Heart right ventricle (tissue), 16 donors: ENCODE results near the gene RIPK4. TPM values are rescaled to one million over a fixed set of nuclear protein-coding genes. Genes with fewer than 3 reads are reported as not detected.
"Not testable (repeated sequence)": the region's sequence is repeated elsewhere in the genome, so short reads cannot be mapped to it uniquely, and the experiment has no call there.

Source experiments
- ATAC-seq, 8 donors: fragments of 200-7000 bp; cut with Tn5 transposase; one replicate each; pipeline ENCODE4 v1.9.1; 2020; ENCODE audit warnings: mild to moderate bottlenecking in 8 of 8, moderate library complexity in 8 of 8, moderate number of reproducible peaks in 1 of 8
- DNase-seq, 2 donors: peaks; one replicate each; pipeline ENCODE4 v3.0.0-alpha.2; 2020
- H3K27ac ChIP-seq, 10 donors: fragments of 200-600 bp; sonication (generic) in 2 of 10; one replicate each; pipeline versions ENCODE4 v1.5.0 to v1.8.0; 2020 to 2022; ENCODE audit warnings: mild to moderate bottlenecking in 3 of 10
- H3K27me3 ChIP-seq, 7 donors: fragments of 200-600 bp; one replicate each; pipeline ENCODE4 v1.8.0; 2021 to 2022; ENCODE audit warnings: mild to moderate bottlenecking in 2 of 7
- H3K36me3 ChIP-seq, 9 donors: fragments of 200-600 bp; sonication (generic) in 1 of 9; one replicate each; pipeline versions ENCODE4 v1.5.0 to v1.8.0; 2020 to 2022; ENCODE audit warnings: mild to moderate bottlenecking in 2 of 9
- H3K4me1 ChIP-seq, 9 donors: fragments of 200-600 bp; sonication (generic) in 1 of 9; one replicate each; pipeline versions ENCODE4 v1.5.0 to v1.8.0; 2020 to 2022; ENCODE audit warnings: mild to moderate bottlenecking in 4 of 9
- H3K4me3 ChIP-seq, 10 donors: fragments of 200-600 bp; sonication (generic) in 2 of 10; one replicate each; pipeline versions ENCODE4 v1.5.0 to v1.8.0; 2020 to 2022; ENCODE audit warnings: mild to moderate bottlenecking in 7 of 10, moderate library complexity in 2 of 10
- H3K9me3 ChIP-seq, 11 donors: fragments of 200-600 bp in 10 of 11; sonication (generic) in 2 of 11; one replicate each; pipeline versions ENCODE4 v1.5.0 to v1.8.0; 2013 to 2022; ENCODE audit warnings: mild to moderate bottlenecking in 2 of 11, control low read depth in 1 of 11, moderate library complexity in 1 of 11
- CTCF ChIP-seq, 9 donors: fragments of 200-600 bp; sonication (generic) in 2 of 9; IDR thresholded peaks; one replicate each; pipeline versions ENCODE4 v1.5.0 to v1.8.0; 2021 to 2022; ENCODE audit warnings: antibody characterized with exemption in 9 of 9, mild to moderate bottlenecking in 5 of 9, moderate library complexity in 1 of 9
- WGBS, 2 donors: extraction: QIAGEN DNeasy Blood & Tissue Kit; methylation state at CpG; one replicate each; pipeline ENCODE4 v1.1.7; 2013; ENCODE audit warnings: inconsistent platforms in 1 of 2; 5-methylcytosine and 5-hydroxymethylcytosine counted together
- intact Hi-C, 10 donors: fragments of 100-400 bp; cut with DNase I; formaldehyde crosslinking; loops; one replicate each; pipeline versions ENCODE4 v1.11.1 to v1.14.2; 2022
- polyA plus RNA-seq, 2 donors: library from polyadenylated mRNA; stranded (reverse); fragments of 200-250 nt; gene quantifications; one replicate each; pipeline ENCODE4 v1.2.3, GENCODE V29; 2013
- total RNA-seq, 10 donors: library from RNA; stranded (reverse); fragmentation: NEBNext Ultra II Directional in 3 of 10; extraction: Animal tissue kit (Norgen Biotek cat#: 25700) in 3 of 10; gene quantifications; one replicate each; pipeline versions ENCODE4 v1.2.1 to v1.2.4, GENCODE V29; 2021 to 2023
- donor health status: Arrhythmogenic right ventricular cardiomyopathy.
- donor health status: ischemic (EF 13 %, LVEDD 7.1; RV severe dilation, severe dysfunction).
- donor health status: healthy with polysubstance abuse.
- donor health status: DM: no; HTN: yes; CAD: no.
- donor health status: DM: no; HTN: no; CAD: no.
- donor health status: ischemic (EF 25% LVEDD 6.9; RV normal size, moderate dysfunction).
- donor health status: ischemic (EF 25% LVEDD 5.7; RV mildly dilated, moderate dysfunction).
- donor health status: healthy.
- donor health status: DM: yes; HTN: yes; CAD: no.
- donor health status: Ischemic cardiomyopathy.
- donor health status: ischemic (EF 35%, LVEDD 5.7; RV mildly dilated, moderate dysfunction).
- donor health status: nonischemic (EF 11% LVEDD 7.7; RV severe dilation, severe dysfunction).
- donor health status: DM: yes; HTN: yes; CAD: no.
- donor health status: PGD.
- donor health status: ischemic (EF 29% LVEDD 5.4; RV normal size, mild dysfunction).
- donor health status: nonischemic (EF 23%, LVEDD 6.1; RV moderate dilation, normal function).

RIPK4 gene
- total and polyA plus RNA-seq, 12 donors: 0.04 to 0.15 (median 0.07) TPM; not detected in 5

DNA sequence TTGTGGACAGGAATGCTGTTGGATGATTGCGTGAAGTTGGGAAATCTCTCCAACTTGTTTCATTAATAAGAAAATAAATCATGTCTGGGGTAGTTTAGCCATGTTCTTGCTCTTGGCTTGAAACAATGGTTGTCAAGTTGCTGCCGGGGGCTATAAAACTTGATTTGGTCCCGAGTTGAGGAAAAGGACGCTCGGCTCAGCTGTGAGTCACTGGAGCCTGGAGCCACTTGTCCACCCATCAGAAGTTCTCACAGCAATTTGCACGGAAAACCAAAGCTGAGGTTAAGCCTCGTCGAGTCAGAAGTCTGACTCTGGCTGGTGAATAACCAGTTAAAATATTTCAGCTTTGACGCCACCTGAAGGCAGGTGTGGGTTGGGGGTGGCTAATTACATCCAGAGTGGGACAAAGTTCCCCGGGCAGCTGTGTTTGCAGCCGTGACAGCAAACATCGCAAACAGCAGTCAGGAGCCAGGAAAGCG lies 19.7 kb upstream of the RIPK4 start:
- TF ChIP-seq CTCF (IDR thresholded peaks at IDR 0.05): no peak
- Histone ChIP-seq H3K4me3 (no peak overlapping the region), H3K9me3 (peaks cover 0 to under 1% (median 0%) of the 10 kb centered on the region in 11 donors), H3K4me1 (no peaks in the 10 kb centered on the region), H3K27me3 (peaks cover 0 to 50% (median 42%) of the 10 kb centered on the region in 7 donors), H3K27ac (no peak overlapping the region), H3K36me3 (no peaks in the 10 kb centered on the region)
- 74 to 78% methylated on average over 13 of the region's 13 CpGs for WGBS, 2 donors
- ATAC-seq: no peak
- intact Hi-C loops: loop anchor here in 1 of 10 donors (10.0 kb wide), 1 partner anchor 502 kb away; no protein-coding TSS in a partner anchor
- no peak for DNase-seq

DNA sequence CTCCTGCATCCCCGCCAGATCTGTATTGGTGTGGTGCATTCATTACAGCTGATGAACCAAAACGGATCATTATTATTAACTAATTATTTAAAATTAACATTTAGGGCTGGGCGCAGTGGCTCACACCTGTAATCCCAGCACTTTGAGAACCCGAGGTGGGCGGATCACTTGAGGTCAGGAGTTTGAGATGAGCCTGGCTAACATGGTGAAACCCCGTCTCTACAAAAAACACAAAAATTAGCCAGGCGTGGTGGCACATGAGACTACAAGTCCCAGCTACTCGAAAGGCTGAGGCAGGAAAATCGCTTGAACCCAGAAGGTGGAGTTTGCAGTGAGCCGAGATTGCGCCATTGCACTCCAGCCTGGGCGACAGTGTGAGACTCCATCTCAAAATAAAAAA lies 18.4 kb upstream of the RIPK4 start:
- not testable (repeated sequence) for H3K4me1 ChIP-seq, H3K9me3 ChIP-seq, H3K36me3 ChIP-seq, H3K4me3 ChIP-seq, ATAC-seq, DNase-seq, H3K27ac ChIP-seq
- 89 to 93% methylated on average over 12 of the region's 12 CpGs for WGBS, 2 donors
- intact Hi-C loops: loop anchor here in 1 of 10 donors (10.0 kb wide), 1 partner anchor 500 kb away; no protein-coding TSS in a partner anchor
- H3K27me3 ChIP-seq: peaks cover 0 to 61% (median 53%) of the 10 kb centered on the region in 7 donors

- Histone ChIP-seq H3K4me1 (no peaks in the 10 kb centered on the region), H3K4me3 (no peak overlapping the region), H3K27me3 (peaks cover 0 to 68% (median 60%) of the 10 kb centered on the region in 7 donors), H3K9me3 (no peaks in the 10 kb centered on the region), H3K36me3 (no peaks in the 10 kb centered on the region), H3K27ac (no peak overlapping the region)
- DNase-seq (no peak), ATAC-seq (no peak)
- intact Hi-C loops: loop anchor here in 1 of 10 donors (10.0 kb wide), 1 partner anchor 500 kb away; no protein-coding TSS in a partner anchor
- no peak for TF ChIP-seq CTCF (IDR thresholded peaks at IDR 0.05)
- WGBS, 2 donors: 89% methylated on average over 15 of the region's 15 CpGs
These were observed 17.7 kb upstream of the RIPK4 start for GRCh38 chr21:41784456-41785102.

- TF ChIP-seq CTCF (IDR thresholded peaks at IDR 0.05): no peak
- Histone ChIP-seq H3K27ac (no peak overlapping the region), H3K4me3 (no peak overlapping the region), H3K4me1 (peaks cover 0 to 1% (median 0%) of the 10 kb centered on the region in 9 donors), H3K9me3 (no peaks in the 10 kb centered on the region), H3K27me3 (peaks cover 4 to 76% (median 69%) of the 10 kb centered on the region in 7 donors), H3K36me3 (no peaks in the 10 kb centered on the region)
- 72 to 75% methylated on average over 18 of the region's 18 CpGs for WGBS, 2 donors
- ATAC-seq (no peak), DNase-seq (no peak)
- intact Hi-C loops: loop anchor here in 1 of 10 donors (10.0 kb wide), 1 partner anchor 499 kb away; no protein-coding TSS in a partner anchor
These were observed 16.8 kb upstream of the RIPK4 start for GRCh38 chr21:41783476-41784180.
